OCI-LY1 (cell line): ENCODE results near the gene PP2D1.

Experiments used
- CTCF ChIP-seq: fragments of 200-600 bp; sonication (generic), shearing (Covaris generic); IDR thresholded peaks from 2 replicates; pipeline ENCODE4 v1.5.1; 2017; ENCODE audit warnings: mild to moderate bottlenecking, antibody characterized with exemption, low read length, moderate library complexity, mixed read lengths
- EZH2 ChIP-seq: fragments of 200-600 bp; sonication (generic), shearing (Covaris generic); IDR thresholded peaks from 2 replicates; pipeline ENCODE4 v1.8.0; 2017; ENCODE audit warnings: borderline replicate concordance, mixed run types, mild to moderate bottlenecking, antibody characterized with exemption, low read length, moderate library complexity, mixed read lengths

GRCh38 chr3:20035019-20035418 is 23.0 kb upstream of the PP2D1 start:
- TF ChIP-seq CTCF (no peak), EZH2 (no peak)
